GM20431 (cell line): ENCODE data around the gene THBS3.
"Not testable (repeated sequence)": the region's sequence is repeated elsewhere in the genome, so short reads cannot be mapped to it uniquely, and the experiment has no call there.

ENCODE experiments used
- in situ Hi-C: fragments of 300-500 bp; cut with MseI, MboI; formaldehyde crosslinking; loops from one replicate; pipeline ENCODE4 v1.15.0; 2020; ENCODE audit warnings: low sequenced_read_pairs; ENCODE audit not compliant: unreplicated experiment

The THBS3 gene

GRCh38 chr1:155207806-155208540 is at the start of gene THBS3:
TSS of gene THBS3 (minus strand) at chr1:155207897. CDS start at chr1:155207876, 21 bp downstream.
- in situ Hi-C loops = no loop called here

- in situ Hi-C loops = no loop called here
These were observed 48.6 kb upstream of the THBS3 start for GRCh38 chr1:155256058-155256852.

DNA sequence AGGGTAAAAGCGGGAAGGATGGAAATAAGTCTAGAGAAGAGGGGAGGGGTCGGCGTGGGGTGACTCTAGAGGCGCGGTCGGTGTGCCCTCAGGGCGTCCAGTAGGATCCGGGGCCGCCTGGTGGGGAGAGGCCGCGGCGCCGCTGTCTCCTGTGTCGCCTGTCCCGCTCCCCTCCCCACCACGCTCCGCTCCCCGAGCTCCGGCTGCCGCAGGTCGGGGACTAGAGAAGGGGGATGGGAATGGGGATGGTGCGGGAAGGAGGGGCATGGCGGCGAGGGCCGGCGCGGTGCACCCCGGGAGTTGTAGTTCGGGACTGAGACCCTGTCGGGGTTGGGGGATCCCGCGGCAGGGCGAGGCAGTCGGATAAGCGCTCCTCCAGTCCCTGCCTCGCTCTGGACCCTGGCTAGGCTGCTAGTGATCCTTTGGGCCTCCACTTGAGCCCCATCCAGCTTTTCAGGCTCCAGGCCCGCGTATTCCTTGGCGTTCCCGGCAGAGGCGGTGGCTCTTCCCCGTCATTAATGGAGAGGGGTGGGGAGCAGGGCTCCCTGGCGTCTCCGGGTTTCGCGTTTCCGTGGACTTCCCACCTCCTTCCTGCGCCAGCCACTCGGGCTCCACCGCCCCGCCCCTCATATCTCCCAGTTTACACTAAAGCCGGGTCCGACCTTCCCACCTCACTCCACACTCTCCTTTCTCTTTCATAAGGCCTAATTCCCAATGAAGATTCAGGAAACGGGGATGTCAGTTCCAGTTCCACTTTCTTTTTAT is 47.7 kb upstream of the THBS3 start, which contains the start of gene ENTREP3:
ENTREP3 (minus strand) TSS at position 241 of the 765 bp plus-strand sequence. CDS start 606 bp downstream, outside the sequence.
- in situ Hi-C loops = no loop called here

DNA sequence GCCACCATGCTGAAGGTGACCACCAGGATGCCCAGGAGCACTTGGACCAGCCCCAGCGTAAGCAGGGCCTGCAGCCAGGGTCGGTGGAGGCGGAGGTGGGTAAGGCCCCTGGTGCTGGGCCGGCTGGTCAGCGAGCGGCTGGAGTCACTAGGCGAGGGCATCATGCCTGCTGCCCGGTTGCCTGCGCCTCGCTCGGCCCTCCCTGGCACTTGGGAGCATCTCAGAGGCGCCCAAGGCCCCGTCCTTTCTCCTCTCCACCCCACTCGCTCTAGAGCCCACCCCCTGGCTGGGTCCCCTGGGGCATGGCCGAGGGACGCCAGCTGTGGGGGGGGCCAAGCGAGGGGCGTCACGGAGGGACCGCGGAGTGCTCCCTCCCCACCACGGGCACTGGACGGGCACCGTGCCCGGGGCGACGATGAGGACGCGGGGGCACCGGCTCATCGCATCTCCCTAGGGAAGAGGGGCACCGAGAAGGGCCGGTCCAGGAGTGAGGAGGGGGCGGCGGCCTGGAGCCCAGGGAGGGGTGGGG is 47.1 kb upstream of the THBS3 start:
- in situ Hi-C loops = no loop called here

DNA sequence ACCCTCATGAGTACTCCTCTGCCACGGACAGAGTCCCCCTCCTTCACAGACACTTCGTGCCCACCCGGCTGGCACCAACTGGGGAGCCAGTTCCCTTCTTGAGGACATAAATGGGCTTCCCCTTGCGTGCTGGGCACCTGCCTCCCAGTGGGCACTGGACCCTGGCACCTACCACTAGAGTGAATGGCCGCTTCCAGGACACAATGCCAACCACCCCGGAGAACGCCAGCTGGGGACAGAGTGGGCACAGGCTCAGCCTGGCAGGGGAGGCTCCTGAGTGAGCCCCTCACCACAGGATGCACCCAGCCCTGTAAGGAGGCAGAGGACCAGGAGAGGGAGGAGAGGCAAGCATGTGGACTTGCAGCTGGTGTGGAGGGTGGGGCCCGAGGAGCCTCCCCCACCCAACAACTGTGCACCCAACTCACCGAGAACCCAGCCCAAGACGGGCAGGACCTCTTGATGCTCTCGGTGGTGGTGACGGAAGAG is 46.6 kb upstream of the THBS3 start:
- in situ Hi-C loops = no loop called here

DNA sequence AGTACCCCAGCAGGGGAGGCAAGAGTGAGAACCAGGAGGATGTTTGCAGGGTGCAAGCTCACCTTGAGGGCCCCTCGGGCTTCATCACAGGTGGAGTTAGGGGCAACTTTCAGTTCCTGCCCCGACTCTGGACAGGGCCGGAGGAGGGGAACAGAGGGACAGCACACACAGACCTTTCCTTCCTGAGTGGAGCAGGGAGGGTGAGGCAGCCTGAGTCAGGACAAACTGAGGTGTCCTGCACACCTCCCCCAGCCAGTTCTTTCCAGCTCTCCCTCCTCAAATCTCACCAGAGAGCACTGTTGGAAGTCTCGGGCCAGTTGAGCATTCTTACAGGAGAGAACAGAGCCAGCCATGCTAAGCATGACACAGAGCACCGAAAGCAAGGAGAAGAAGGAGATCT is 46.1 kb upstream of the THBS3 start:
- in situ Hi-C loops = no loop called here

DNA sequence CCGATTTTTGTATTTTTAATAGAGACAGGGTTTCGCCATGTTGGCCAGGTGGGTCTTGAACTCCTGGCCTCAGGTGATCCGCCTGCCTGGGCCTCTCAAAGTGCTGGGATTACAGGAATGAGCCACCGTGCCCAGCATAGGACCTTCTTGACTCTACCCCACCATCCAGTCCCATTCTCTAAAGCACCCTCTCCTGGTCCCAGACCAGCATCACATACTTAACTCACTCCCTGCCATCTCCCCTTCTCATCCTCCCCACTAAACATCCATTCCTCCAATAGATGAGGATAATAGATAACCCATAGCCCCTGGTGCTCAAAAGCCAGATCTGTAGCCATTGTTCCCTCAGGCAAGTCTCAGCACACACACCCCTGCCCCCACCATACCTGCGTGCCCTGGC is 45.5 kb upstream of the THBS3 start:
- in situ Hi-C loops = no loop called here

DNA sequence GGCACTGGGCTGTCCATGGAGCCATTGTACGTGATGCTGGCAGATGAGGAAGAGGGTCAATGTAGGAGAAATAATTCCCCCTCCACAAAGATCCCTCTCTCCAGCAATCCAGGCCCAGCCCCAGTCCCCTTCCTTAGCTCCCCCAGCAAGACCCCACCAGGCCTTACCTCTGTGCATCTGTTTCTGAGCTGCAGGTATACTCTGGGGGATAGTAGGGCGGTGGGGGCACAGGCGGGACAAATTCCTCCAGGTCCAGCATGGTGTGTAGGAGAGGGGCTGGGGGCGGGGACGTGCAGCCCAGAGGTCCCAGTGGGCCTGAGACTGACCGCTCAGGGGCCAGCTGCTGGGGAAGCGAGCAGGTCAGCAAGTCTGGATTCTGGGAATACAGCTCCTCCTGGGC is 43.9 kb upstream of the THBS3 start:
- in situ Hi-C loops = no loop called here

GRCh38 chr1:155250633-155251449 is 43.1 kb upstream of the THBS3 start:
- in situ Hi-C loops = no loop called here

- in situ Hi-C loops = no loop called here
These were observed 42.5 kb upstream of the THBS3 start for GRCh38 chr1:155250246-155250632.

- in situ Hi-C loops = no loop called here
These were observed 40.2 kb upstream of the THBS3 start for GRCh38 chr1:155247667-155248553.

DNA sequence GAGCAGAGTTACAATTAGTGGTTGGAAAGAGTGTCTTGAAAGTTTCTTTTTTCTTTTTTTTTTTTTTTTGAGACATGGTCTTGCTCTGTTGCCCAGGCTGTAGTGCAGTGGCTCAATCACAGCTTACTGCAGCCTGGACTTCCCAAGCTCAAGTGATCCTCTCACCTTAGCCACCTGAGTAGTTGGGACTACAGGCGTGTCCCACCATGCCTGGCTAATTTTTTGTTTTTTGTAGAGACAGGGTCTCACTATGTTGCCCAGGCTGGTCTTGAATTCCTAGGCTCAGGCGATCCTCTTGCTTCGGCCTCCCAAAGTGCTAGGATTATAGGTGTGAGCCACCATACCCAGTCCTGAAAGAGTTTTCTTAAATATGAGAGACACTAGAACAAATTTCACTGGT is 39.1 kb upstream of the THBS3 start:
- in situ Hi-C loops = not testable (repeated sequence)

GRCh38 chr1:155245163-155245524 is 37.4 kb upstream of the THBS3 start:
- in situ Hi-C loops = no loop called here

DNA sequence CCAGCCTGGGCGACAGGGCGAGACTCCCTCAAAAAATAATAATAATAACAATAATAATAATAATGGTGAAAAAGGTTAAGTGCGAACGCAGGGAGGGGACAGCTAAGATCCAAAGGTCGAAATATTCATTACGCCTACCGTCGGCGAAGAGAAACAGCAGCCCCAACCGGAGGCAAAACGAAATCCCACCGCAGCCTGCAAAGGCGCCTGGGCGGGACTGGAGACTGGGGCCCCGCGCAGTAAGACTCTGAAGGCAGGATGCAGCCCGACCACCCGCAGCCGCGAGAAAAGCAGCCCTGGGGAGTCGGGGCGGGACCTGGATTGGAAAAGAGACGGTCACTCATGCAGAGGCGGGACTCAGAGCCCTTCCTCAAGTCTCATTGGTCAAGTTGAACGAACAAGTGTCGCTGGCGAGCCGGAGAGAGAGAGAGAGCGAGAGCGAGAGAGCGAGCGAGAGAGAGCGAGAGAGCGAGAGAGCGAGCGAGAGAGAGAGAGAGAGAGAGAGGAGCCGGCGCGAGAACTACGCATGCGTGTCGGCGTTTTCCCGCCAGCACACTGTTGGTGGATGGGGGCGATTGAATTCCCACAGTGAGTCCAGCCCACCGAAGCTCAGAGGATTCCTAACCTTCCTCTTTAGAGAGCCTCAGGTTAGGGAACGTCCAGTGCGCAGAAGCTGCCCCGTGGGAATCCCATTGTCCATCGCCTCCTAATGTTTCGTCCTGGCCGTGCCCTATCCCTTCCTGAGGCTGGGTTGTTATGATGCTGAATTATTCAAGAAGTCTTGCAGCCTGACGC is 36.9 kb upstream of the THBS3 start:
- in situ Hi-C loops = no loop called here

DNA sequence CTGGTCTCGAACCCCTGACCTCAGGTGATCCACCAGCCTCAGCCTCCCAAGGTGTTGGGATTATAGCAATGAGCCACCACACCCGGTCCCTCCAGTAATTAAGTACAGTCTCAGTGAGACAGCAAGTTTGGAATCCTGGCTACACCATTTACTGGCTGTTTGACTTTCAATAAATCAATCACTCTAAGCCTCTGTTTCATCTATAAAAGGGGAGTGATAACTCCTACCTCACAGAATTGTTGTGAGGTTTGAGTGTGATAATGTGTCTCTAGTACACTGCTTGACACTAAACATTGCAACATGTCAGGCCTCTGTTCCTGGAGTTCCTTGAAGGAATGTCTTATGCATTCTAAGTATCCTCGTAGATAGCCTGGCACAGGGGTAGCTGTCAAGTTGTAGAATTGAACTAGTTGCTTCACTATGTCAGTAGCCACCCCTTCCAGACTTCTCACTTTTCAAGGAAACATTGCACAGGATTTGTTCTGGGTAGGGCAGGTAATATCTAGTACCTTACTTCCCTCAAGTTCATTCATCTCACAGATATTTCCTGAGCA is 35.2 kb upstream of the THBS3 start:
- in situ Hi-C loops = no loop called here

GRCh38 chr1:155241841-155242264 is 34.2 kb upstream of the THBS3 start:
- in situ Hi-C loops = no loop called here

GRCh38 chr1:155241069-155241679 is 33.5 kb upstream of the THBS3 start:
- in situ Hi-C loops = no loop called here
